ENCODE results near the gene SHB.

GRCh38 chr9:37919956-37920335 lies 149.1 kb downstream of the SHB start:
- no peak for TF ChIP-seq CTCF (optimal IDR thresholded peaks at IDR 0.05 in 1 of 3, IDR thresholded peaks at IDR 0.05 in 1 of 3, conservative IDR thresholded peaks at IDR 0.05 in 1 of 3; ENCODE audit: extremely low read depth in 1 of 3, insufficient read depth in 2 of 3, low read length in 3 of 3)
- no peak for TF ChIP-seq EZH2 (IDR thresholded peaks at IDR 0.05; ENCODE audit: low read length)
